Spleen (tissue), 11 donors: Measurements from ENCODE around the gene LEF1. TPM values are rescaled to one million over a fixed set of nuclear protein-coding genes. Genes with fewer than 3 reads are reported as not detected.

Experiments
- DNase-seq: peaks from one replicate; pipeline ENCODE4 v3.0.0-alpha.2; 2020
- H3K27ac ChIP-seq, 8 donors: fragments of 200-600 bp; sonication (generic) in 7 of 8; 1 replicate in 4 of 8; 2 replicates in 4 of 8; pipeline versions ENCODE4 v1.5.0 to v1.8.0; 2016 to 2021; ENCODE audit warnings: inconsistent platforms in 4 of 8, mild to moderate bottlenecking in 4 of 8, moderate library complexity in 1 of 8
- H3K27me3 ChIP-seq, 7 donors: fragments of 200-600 bp; sonication (generic) in 6 of 7; replicated peaks in 1 of 7; 1 replicate in 4 of 7; 2 replicates in 3 of 7; pipeline versions ENCODE4 v1.5.0 to v1.8.0; 2016 to 2021; ENCODE audit warnings: inconsistent platforms in 3 of 7, mild to moderate bottlenecking in 1 of 7
- H3K36me3 ChIP-seq, 6 donors: fragments of 200-600 bp; sonication (generic) in 5 of 6; 1 replicate in 4 of 6; 2 replicates in 2 of 6; pipeline versions ENCODE4 v1.5.0 to v1.8.0; 2016 to 2021; ENCODE audit warnings: inconsistent platforms in 2 of 6
- H3K4me1 ChIP-seq, 6 donors: fragments of 200-600 bp; sonication (generic) in 5 of 6; 1 replicate in 3 of 6; 2 replicates in 3 of 6; pipeline versions ENCODE4 v1.5.0 to v1.8.0; 2016 to 2021; ENCODE audit warnings: inconsistent platforms in 3 of 6
- H3K4me3 ChIP-seq, 8 donors: fragments of 200-600 bp; sonication (generic) in 7 of 8; 1 replicate in 4 of 8; 2 replicates in 4 of 8; pipeline versions ENCODE4 v1.5.0 to v1.8.0; 2016 to 2021; ENCODE audit warnings: inconsistent platforms in 4 of 8, mild to moderate bottlenecking in 4 of 8, moderate library complexity in 2 of 8
- H3K9me3 ChIP-seq, 8 donors: fragments of 200-600 bp; sonication (generic) in 7 of 8; 1 replicate in 4 of 8; 2 replicates in 4 of 8; pipeline versions ENCODE4 v1.5.0 to v1.8.0; 2016 to 2021; ENCODE audit warnings: inconsistent platforms in 4 of 8
- CTCF ChIP-seq, 11 experiments: fragments of 200-600 bp in 7 of 11; fragments of 450-650 bp in 4 of 11; sonication (generic) in 4 of 11; IDR thresholded peaks in 8 of 11; conservative IDR thresholded peaks in 3 of 11; 1 replicate in 7 of 11; 2 replicates in 4 of 11; pipeline versions ENCODE4 v1.4.0 to v1.8.0; 2016 to 2021; ENCODE audit warnings: antibody characterized with exemption in 11 of 11, inconsistent platforms in 4 of 11, mild to moderate bottlenecking in 1 of 11
- POLR2A ChIP-seq, 3 donors: fragments of 450-650 bp; IDR thresholded peaks; one replicate each; pipeline ENCODE4 v1.5.1; 2017; ENCODE audit warnings: antibody characterized with exemption in 3 of 3, mild to moderate bottlenecking in 1 of 3
- POLR2AphosphoS5 ChIP-seq, 3 donors: sonication (generic); formaldehyde crosslinking; IDR thresholded peaks; one replicate each; pipeline ENCODE4 v1.5.1; 2017; ENCODE audit warnings: antibody characterized with exemption in 3 of 3
- WGBS, 5 donors: extraction: QIAGEN DNeasy Blood & Tissue Kit in 3 of 5; methylation state at CpG; one replicate each; pipeline versions ENCODE4 v1.1.5 to v1.1.7; 2013 to 2018; 5-methylcytosine and 5-hydroxymethylcytosine counted together
- intact Hi-C: fragments of 100-400 bp; cut with DNase I; formaldehyde crosslinking; loops from one replicate; pipeline ENCODE4 v1.15.0; 2023; ENCODE audit warnings: low total_unique reads
- polyA plus RNA-seq, 3 donors: library from polyadenylated mRNA; stranded (reverse); fragments of 200-250 nt; gene quantifications; one replicate each; pipeline ENCODE4 v1.2.1, GENCODE V29; 2013
- total RNA-seq, 7 donors: library from RNA; depleted of rRNA in 3 of 7; stranded (reverse); fragments of >200 nt in 3 of 7; fragmentation: NEBNext Ultra II Directional in 4 of 7; extraction: Animal tissue kit (Norgen Biotek cat#: 25700) in 4 of 7; gene quantifications; one replicate each; pipeline versions ENCODE4 v1.1.0 to v1.2.1, GENCODE V29; 2016 to 2021
- donor health status: healthy with polysubstance abuse.
- donor health status: DM: no; HTN: no; CAD: no; lungs with moderate emphysema.
- donor health status: DM: no; HTN: no; CAD: no.
- donor health status: Bipolar disorder and iron deficiency.
- donor health status: healthy.
- donor health status: DM: no; HTN: no; CAD: no.
- donor health status: DM: yes; HTN: yes; CAD: no.

Gene LEF1
- total and polyA plus RNA-seq, 10 donors, result 7.8 to 55.4 (median 33.9) TPM

GRCh38 chr4:108003982-108004515, 164.7 kb downstream of the LEF1 start:
- Histone ChIP-seq H3K4me3 (no peak overlapping the region), H3K27me3 (no peaks in the 10 kb centered on the region), H3K27ac (no peak overlapping the region), H3K4me1 (no peaks in the 10 kb centered on the region), H3K36me3 (peaks cover 0 to 7% (median 0%) of the 10 kb centered on the region in 6 donors), H3K9me3 (no peaks in the 10 kb centered on the region)
- no peak for TF ChIP-seq POLR2AphosphoS5 (IDR thresholded peaks at IDR 0.05)
- no peak for TF ChIP-seq CTCF (IDR thresholded peaks at IDR 0.05 in 8 of 11, conservative IDR thresholded peaks at IDR 0.05 in 3 of 11)
- TF ChIP-seq POLR2A (IDR thresholded peaks at IDR 0.05), result no peak
- intact Hi-C loops, result no loop called here
- WGBS, 5 donors, result 55 to 83% (median 75%) methylated on average over 4 of the region's 4 CpGs
- DNase-seq, result no peak

- 91 to 95% (median 93%) methylated on average over 3 of the region's 3 CpGs for WGBS, 5 donors
- Histone ChIP-seq H3K36me3 (peaks cover 0 to 11% (median 0%) of the 10 kb centered on the region in 6 donors), H3K9me3 (no peaks in the 10 kb centered on the region), H3K4me3 (no peak overlapping the region), H3K27ac (no peak overlapping the region), H3K4me1 (peaks cover 0 to 15% (median 0%) of the 10 kb centered on the region in 6 donors), H3K27me3 (no peaks in the 10 kb centered on the region)
- TF ChIP-seq CTCF (IDR thresholded peaks at IDR 0.05 in 8 of 11, conservative IDR thresholded peaks at IDR 0.05 in 3 of 11) (no peak), POLR2AphosphoS5 (IDR thresholded peaks at IDR 0.05) (no peak), POLR2A (IDR thresholded peaks at IDR 0.05) (no peak)
- intact Hi-C loops, result no loop called here
- DNase-seq, result no peak
These were observed 167.1 kb downstream of the LEF1 start for GRCh38 chr4:108001540-108002135.

GRCh38 chr4:107999932-108000539, 168.7 kb downstream of the LEF1 start:
- no peak for TF ChIP-seq CTCF (IDR thresholded peaks at IDR 0.05 in 8 of 11, conservative IDR thresholded peaks at IDR 0.05 in 3 of 11)
- no peak for TF ChIP-seq POLR2A (IDR thresholded peaks at IDR 0.05)
- TF ChIP-seq POLR2AphosphoS5 (IDR thresholded peaks at IDR 0.05), result no peak
- Histone ChIP-seq H3K27me3 (no peaks in the 10 kb centered on the region), H3K4me1 (peaks cover 0 to 16% (median 0%) of the 10 kb centered on the region in 6 donors), H3K4me3 (no peak overlapping the region), H3K36me3 (peaks cover 0 to 18% (median 0%) of the 10 kb centered on the region in 6 donors), H3K27ac (no peak overlapping the region), H3K9me3 (no peaks in the 10 kb centered on the region)
- intact Hi-C loops, result no loop called here
- DNase-seq, result no peak
- WGBS, 5 donors, result 72 to 91% (median 87%) methylated on average over 2 of the region's 2 CpGs

- no peak for TF ChIP-seq POLR2AphosphoS5 (IDR thresholded peaks at IDR 0.05)
- TF ChIP-seq POLR2A (IDR thresholded peaks at IDR 0.05), result no peak
- TF ChIP-seq CTCF (IDR thresholded peaks at IDR 0.05 in 8 of 11, conservative IDR thresholded peaks at IDR 0.05 in 3 of 11), result no peak
- 84 to 96% (median 92%) methylated on average over 2 of the region's 2 CpGs for WGBS, 5 donors
- Histone ChIP-seq H3K4me3 (no peak overlapping the region), H3K27ac (peak overlapping the region in 4 of 8 donors; percentile 9 to 58 (median 40)), H3K36me3 (peaks cover 0 to 18% (median 0%) of the 10 kb centered on the region in 6 donors), H3K27me3 (no peaks in the 10 kb centered on the region), H3K4me1 (peaks cover 5 to 38% (median 17%) of the 10 kb centered on the region in 6 donors), H3K9me3 (no peaks in the 10 kb centered on the region)
- no peak for DNase-seq
- intact Hi-C loops, result no loop called here
These were observed 170.9 kb downstream of the LEF1 start for GRCh38 chr4:107997794-107998193.
